IPS-18a (cell line): ENCODE measurements around the gene URI1.
"Not testable (repeated sequence)": the region's sequence is repeated elsewhere in the genome, so short reads cannot be mapped to it uniquely, and the experiment has no call there.

Experiments used
- H3K27ac ChIP-seq: one replicate; pipeline ENCODE4 v1.5.1; 2013; ENCODE audit warnings: low read length
- H3K27me3 ChIP-seq: one replicate; pipeline ENCODE4 v1.6.1; 2013; ENCODE audit warnings: mild to moderate bottlenecking, low read length; ENCODE audit not compliant: control insufficient read depth, insufficient read depth
- H3K36me3 ChIP-seq: one replicate; pipeline ENCODE4 v1.6.1; 2013; ENCODE audit warnings: low read depth, low read length; ENCODE audit not compliant: control insufficient read depth
- H3K4me1 ChIP-seq: one replicate; pipeline ENCODE4 v1.6.1; 2013; ENCODE audit warnings: low read depth, low read length; ENCODE audit not compliant: control insufficient read depth
- H3K4me3 ChIP-seq: one replicate; pipeline ENCODE4 v1.5.1; 2013; ENCODE audit warnings: low read length
- H3K9ac ChIP-seq: one replicate; pipeline ENCODE4 v1.6.1; 2013; ENCODE audit warnings: mild to moderate bottlenecking, low read length, moderate library complexity
- H3K9me3 ChIP-seq: one replicate; pipeline ENCODE4 v1.6.1; 2013; ENCODE audit warnings: low read depth, low read length; ENCODE audit not compliant: control insufficient read depth

The URI1 gene, protein sequence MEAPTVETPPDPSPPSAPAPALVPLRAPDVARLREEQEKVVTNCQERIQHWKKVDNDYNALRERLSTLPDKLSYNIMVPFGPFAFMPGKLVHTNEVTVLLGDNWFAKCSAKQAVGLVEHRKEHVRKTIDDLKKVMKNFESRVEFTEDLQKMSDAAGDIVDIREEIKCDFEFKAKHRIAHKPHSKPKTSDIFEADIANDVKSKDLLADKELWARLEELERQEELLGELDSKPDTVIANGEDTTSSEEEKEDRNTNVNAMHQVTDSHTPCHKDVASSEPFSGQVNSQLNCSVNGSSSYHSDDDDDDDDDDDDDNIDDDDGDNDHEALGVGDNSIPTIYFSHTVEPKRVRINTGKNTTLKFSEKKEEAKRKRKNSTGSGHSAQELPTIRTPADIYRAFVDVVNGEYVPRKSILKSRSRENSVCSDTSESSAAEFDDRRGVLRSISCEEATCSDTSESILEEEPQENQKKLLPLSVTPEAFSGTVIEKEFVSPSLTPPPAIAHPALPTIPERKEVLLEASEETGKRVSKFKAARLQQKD

DNA sequence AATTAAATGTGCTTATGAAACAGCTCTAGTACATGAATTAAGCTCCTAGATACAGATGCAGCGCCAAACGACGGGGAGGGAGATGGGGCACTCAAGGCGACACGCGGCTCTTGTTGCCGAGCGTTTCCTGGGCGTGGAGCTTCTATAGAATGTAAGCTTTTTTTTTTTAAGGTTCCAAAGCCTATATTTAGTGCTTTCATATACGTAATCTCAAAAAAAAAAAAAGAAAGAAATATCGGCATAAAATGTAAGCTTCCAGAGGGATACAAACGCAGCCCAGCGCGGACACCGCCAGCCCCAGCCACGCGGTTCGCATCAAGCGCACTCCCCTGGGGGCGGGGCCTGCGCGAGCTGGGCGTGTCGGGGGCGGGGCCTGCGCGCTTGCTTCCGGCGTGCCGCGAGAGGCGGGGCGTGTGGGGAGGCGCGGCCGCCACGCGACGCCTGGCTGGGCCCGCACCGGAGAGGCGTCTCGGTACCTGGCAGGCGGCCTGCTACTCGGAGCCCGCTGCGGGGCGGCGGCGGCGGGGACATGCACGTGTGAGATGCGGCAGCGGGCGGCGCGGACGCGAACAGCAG lies at the start of gene URI1:
URI1 (plus strand) TSS at position 412 of the 576 bp plus-strand sequence. CDS start 309 bp downstream, outside the sequence.
- H3K27ac ChIP-seq: peak within 1 kb of the TSS; percentile 78
- H3K4me3 ChIP-seq: peak within 1 kb of the TSS; percentile 94
- peaks cover 5% of the 10 kb centered on the region for H3K4me1 ChIP-seq
- H3K9me3 ChIP-seq: no peaks in the 10 kb centered on the region
- peaks cover 12% of the 10 kb centered on the region for H3K27me3 ChIP-seq
- H3K36me3 ChIP-seq: no peaks in the 10 kb centered on the region
- peak within 1 kb of the TSS; percentile 87 for H3K9ac ChIP-seq

DNA sequence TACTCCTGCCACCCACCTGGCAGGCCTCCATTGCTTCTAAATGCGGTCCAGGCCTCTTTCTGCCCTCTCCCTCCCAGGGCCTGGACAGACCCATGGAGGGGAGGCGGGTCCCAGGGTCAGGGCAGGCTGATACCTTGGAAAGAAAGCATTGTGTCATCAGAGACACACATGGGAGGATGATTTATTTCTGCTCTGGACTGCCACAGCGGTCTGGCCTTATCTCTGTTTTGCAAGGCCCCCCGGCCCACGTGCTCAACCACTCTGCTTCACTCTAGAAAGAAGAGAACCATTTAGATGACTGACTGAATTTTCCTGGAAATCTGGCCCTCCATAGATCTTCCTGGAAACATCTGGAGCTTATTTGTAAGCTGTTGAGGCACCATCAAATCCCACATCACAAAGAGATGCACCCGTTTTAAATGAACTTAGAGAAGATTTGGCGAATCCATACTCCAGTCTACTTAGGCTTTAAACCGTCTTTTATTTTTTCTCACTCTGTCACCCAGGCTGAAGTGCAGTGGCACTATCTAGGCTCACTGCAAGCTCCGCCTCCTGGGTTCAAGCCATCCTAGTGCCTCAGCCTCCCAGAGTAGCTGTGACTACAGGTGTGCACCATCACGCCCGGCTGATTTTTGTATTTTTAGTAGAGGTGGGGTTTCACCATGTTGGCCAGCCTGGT lies 48.3 kb upstream of the URI1 start:
- Histone ChIP-seq H3K27ac (no peak overlapping the region), H3K4me3 (no peak overlapping the region), H3K9me3 (no peaks in the 10 kb centered on the region), H3K27me3 (no peaks in the 10 kb centered on the region), H3K36me3 (no peaks in the 10 kb centered on the region), H3K9ac (no peak overlapping the region), H3K4me1 (no peaks in the 10 kb centered on the region)

DNA sequence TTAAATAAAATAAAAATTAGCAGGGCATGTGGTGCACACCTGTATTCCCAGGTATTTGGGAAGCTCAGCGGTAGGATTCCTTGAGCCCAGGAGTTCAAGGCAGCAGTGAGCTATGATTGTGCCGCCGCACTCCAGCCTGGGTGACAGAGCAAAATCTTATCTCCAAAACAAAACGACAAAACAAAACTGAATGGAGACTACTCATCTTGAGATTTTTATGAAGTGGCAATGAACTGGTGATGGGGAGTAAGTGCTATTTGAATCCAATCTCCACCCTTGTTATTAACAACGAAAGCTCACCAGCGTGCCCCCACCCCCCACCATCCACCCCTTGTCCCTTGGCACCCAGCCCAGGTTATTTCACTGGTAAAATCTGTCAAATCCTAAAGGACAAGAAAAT lies 45.2 kb upstream of the URI1 start:
- no peaks in the 10 kb centered on the region for H3K36me3 ChIP-seq
- no peak overlapping the region for H3K4me3 ChIP-seq
- no peak overlapping the region for H3K9ac ChIP-seq
- H3K9me3 ChIP-seq: no peaks in the 10 kb centered on the region
- H3K27me3 ChIP-seq: no peaks in the 10 kb centered on the region
- no peak overlapping the region for H3K27ac ChIP-seq
- H3K4me1 ChIP-seq: no peaks in the 10 kb centered on the region

DNA sequence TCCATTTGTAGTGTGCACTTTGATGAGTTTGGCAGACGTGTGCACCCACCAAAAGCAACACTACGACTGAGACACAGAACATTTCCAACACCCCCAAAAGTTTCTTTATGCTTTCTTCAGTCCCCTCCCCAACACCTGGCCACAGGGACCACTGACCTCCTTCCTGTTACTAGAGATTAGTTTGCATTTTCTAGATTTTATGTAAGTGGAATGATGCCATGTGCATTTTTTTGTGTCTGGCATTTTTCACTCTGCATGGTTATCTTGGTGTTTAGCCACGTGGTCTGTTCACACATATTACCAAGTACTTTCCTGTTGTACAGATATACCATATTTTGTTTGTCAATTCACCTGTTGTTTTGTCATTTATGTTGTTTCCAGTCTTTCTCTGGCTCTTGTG lies 44.6 kb upstream of the URI1 start:
- H3K27me3 ChIP-seq: no peaks in the 10 kb centered on the region
- H3K9me3 ChIP-seq: no peaks in the 10 kb centered on the region
- no peaks in the 10 kb centered on the region for H3K4me1 ChIP-seq
- H3K36me3 ChIP-seq: no peaks in the 10 kb centered on the region
- no peak overlapping the region for H3K9ac ChIP-seq
- H3K4me3 ChIP-seq: no peak overlapping the region
- no peak overlapping the region for H3K27ac ChIP-seq

DNA sequence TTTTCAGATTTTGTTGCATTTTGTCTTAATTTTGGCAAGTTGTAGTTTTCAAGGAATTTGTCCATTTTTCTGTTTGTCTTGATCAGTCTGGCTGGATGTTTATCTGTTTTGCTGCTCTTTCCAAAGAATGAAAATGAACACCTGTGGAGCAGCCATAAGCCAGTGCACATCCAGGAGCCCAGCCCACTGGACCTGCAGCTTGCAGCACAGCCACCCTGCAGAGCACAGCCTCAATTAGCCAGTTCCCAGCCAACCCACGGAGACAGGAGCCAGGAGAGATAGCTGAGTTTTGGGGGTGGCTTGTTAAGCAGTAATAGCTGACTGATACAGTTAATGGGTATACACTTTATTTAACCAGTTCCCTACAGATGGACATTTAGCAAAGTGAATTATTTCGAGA lies 38.0 kb upstream of the URI1 start:
- Histone ChIP-seq H3K4me1 (no peaks in the 10 kb centered on the region), H3K9ac (no peak overlapping the region), H3K4me3 (no peak overlapping the region), H3K36me3 (no peaks in the 10 kb centered on the region), H3K9me3 (no peaks in the 10 kb centered on the region), H3K27me3 (no peaks in the 10 kb centered on the region), H3K27ac (no peak overlapping the region)

DNA sequence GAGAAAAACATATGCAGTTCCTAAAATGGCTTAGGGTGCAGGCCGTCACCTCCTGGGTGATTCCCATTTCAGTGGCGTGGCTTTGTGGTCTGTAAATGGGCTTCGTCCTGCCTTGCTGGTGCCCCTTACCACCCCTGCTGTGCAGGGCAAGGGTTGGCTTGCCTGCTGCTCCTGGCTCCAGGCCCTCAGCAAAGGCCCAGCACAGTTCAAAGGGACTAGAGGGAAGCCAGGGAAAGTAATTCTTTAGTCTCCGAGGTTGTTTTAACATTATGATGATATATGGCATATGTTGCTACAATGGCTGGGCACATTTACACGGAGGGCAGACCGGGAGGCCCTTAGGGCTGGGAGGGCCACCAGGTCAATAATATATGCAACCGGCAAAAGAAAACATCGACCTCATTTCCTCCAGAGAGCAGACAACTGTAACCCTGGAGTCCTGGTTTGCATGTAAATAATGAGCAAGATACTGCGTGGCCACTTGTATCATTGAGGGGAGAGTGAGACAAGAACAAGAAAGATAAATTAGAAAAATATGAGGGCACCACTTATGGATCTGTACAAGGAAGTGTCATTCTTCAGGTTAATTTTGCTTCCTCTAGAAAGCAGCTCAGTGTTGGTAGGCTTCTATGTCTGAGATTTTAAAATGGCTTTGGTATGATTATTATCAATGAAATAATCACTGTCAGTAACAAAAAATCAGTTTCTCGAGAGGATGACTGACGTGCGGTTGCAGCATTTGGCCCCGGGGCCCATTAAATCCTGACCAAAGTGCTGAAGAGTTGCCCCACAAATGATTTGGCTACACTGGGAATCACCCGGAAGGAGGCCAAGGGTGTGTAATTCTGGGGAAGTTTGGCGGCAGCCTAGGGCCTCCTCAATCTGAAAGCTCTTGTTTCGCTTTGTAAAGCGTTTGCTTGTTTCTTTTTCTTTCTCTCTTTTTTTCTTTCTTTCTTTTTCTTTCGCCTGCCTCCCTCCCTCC lies 32.8 kb upstream of the URI1 start:
- Histone ChIP-seq H3K4me3 (no peak overlapping the region), H3K9ac (no peak overlapping the region), H3K27ac (no peak overlapping the region), H3K27me3 (no peaks in the 10 kb centered on the region), H3K9me3 (no peaks in the 10 kb centered on the region), H3K4me1 (no peaks in the 10 kb centered on the region), H3K36me3 (no peaks in the 10 kb centered on the region)

DNA sequence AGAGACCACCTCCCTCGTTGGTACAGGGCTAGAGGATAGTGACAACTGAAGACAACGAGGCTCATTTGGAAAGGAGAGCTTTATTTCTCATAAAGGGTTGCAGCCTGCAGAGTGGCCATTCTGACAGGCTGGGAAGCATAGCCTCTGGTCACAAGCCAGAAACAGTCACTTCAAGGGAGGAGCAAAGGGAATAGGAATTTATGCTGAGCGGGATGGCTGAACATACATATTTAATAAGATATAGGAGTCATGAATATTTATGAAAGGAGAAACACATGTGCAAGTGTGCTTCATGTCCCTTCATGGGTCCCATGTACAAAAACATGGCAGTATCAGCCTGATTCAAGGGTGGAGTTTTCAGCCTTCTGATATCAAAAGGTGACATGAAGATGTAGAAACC lies 27.1 kb upstream of the URI1 start:
- no peaks in the 10 kb centered on the region for H3K36me3 ChIP-seq
- H3K4me1 ChIP-seq: no peaks in the 10 kb centered on the region
- H3K9ac ChIP-seq: no peak overlapping the region
- H3K27me3 ChIP-seq: no peaks in the 10 kb centered on the region
- H3K27ac ChIP-seq: no peak overlapping the region
- H3K9me3 ChIP-seq: no peaks in the 10 kb centered on the region
- no peak overlapping the region for H3K4me3 ChIP-seq

DNA sequence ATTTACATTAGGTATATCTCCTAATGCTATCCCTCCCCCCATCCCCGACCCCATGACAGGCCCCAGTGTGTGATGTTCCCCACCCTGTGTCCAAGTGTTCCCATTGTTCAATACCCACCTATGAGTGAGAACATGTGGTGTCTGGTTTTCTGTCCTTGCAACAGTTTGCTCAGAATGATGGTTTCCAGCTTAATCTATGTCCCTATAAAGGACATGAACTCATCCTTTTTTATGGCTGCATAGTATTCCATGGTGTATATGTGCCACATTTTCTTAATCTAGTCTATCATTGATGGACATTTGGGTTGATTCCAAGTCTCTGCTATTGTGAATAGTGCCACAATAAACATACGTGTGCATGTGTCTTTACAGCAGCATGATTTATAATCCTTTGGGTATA lies 26.2 kb upstream of the URI1 start:
- not testable (repeated sequence) for H3K36me3 ChIP-seq, H3K9me3 ChIP-seq, H3K4me1 ChIP-seq, H3K27me3 ChIP-seq, H3K27ac ChIP-seq, H3K4me3 ChIP-seq, H3K9ac ChIP-seq

DNA sequence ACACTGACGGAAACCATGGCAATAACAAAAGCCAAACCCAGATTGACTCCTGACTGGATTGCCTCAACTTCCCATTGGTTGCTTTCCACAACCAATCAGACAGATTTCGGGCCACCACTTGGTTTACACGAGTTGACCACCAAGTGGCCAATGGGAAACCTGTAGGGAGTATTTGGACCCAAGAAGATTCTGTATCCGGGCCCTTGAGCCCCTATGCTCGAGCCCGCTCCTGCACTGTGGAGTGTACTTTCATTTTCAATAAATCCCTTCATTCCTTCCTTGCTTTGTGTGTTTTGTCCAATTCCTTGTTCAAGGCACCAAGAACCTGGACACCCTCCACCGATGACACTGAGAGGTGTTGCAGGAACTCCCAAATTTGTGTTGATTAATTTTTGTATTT lies 24.1 kb upstream of the URI1 start:
- Histone ChIP-seq H3K9me3 (no peaks in the 10 kb centered on the region), H3K4me3 (no peak overlapping the region), H3K9ac (no peak overlapping the region), H3K36me3 (no peaks in the 10 kb centered on the region), H3K27me3 (no peaks in the 10 kb centered on the region), H3K27ac (no peak overlapping the region), H3K4me1 (no peaks in the 10 kb centered on the region)

DNA sequence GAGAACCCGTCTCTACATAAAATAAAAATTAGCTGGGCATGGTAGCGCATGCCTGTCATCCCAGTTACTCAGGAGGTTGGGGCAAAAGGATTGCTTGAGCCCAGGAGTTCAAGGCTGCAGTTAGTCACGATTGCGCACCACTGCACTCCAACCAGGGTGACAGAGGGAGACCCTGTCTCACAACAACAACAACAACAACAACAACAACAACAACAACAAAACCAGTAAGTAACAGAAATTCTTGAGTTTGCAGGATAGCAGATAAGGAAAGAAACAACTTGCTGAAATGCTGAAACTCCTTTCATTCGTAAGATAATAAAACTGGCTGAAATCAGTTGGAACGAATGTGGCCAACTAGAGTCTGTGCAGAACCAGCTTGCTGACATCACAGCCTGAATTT lies 23.1 kb upstream of the URI1 start:
- Histone ChIP-seq H3K9ac (no peak overlapping the region), H3K27me3 (no peaks in the 10 kb centered on the region), H3K36me3 (no peaks in the 10 kb centered on the region), H3K9me3 (no peaks in the 10 kb centered on the region), H3K27ac (no peak overlapping the region), H3K4me1 (no peaks in the 10 kb centered on the region), H3K4me3 (no peak overlapping the region)

DNA sequence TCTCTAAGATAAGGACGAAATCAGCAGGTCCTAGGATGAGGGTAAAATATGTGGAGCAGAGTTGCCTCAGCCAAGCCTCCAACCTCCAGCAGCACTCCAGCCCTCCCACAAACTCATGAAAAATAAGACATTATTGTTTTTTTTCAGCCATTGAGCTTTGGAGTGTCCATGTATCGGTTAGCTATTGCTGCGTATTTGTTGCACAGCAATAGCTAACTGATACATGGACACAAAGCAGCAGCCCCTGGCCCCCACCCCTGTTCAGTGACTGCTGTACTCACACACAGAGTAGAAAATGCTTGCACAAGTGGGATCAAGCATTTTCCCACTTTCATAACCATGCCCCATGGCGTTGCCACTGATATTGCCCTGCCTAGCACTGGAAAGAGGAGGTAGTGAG lies 19.1 kb upstream of the URI1 start:
- no peak overlapping the region for H3K27ac ChIP-seq
- H3K4me1 ChIP-seq: peaks cover 2% of the 10 kb centered on the region
- no peak overlapping the region for H3K4me3 ChIP-seq
- no peaks in the 10 kb centered on the region for H3K27me3 ChIP-seq
- H3K9me3 ChIP-seq: no peaks in the 10 kb centered on the region
- no peaks in the 10 kb centered on the region for H3K36me3 ChIP-seq
- no peak overlapping the region for H3K9ac ChIP-seq
